ENCODE measurements around the gene CMTR1.

Gene CMTR1

GRCh38 chr6:37485291-37485702, 52.3 kb downstream of the CMTR1 start:
- peak; percentile 33 for TF ChIP-seq CTCF (IDR thresholded peaks at IDR 0.05; ENCODE audit: low read depth, low read length, missing control alignments)
- DNase-seq (ENCODE audit: low read depth) = no peak
- in situ Hi-C loops (cut with HindIII; ENCODE audit: low sequenced_read_pairs) = loop anchor here (25.0 kb wide), 1 partner anchor 177 kb away; no protein-coding TSS in a partner anchor
- no peak overlapping the region for H3K4me3 ChIP-seq (ENCODE audit: low read depth, low read length)

- no peak for TF ChIP-seq CTCF (IDR thresholded peaks at IDR 0.05; ENCODE audit: low read depth, low read length, missing control alignments)
- no peak for DNase-seq (ENCODE audit: low read depth)
Measured at GRCh38 chr6:37486121-37486839, 53.3 kb downstream of the CMTR1 start.

GRCh38 chr6:37487591-37488380, 54.8 kb downstream of the CMTR1 start:
- DNase-seq (ENCODE audit: low read depth) = no peak
- in situ Hi-C loops (cut with HindIII; ENCODE audit: low sequenced_read_pairs) = loop anchor here (25.0 kb wide), 1 partner anchor 175 kb away; no protein-coding TSS in a partner anchor
- TF ChIP-seq CTCF (IDR thresholded peaks at IDR 0.05; ENCODE audit: low read depth, low read length, missing control alignments) = no peak
- H3K4me3 ChIP-seq (ENCODE audit: low read depth, low read length) = no peak overlapping the region

More at GRCh38 chr6:37486121-37486839, 53.3 kb downstream of the CMTR1 start:
- no peak overlapping the region for H3K4me3 ChIP-seq (ENCODE audit: low read depth, low read length)
- in situ Hi-C loops (cut with HindIII; ENCODE audit: low sequenced_read_pairs) = loop anchor here (25.0 kb wide), 1 partner anchor 176 kb away; no protein-coding TSS in a partner anchor

- no peak for DNase-seq (ENCODE audit: low read depth)
- in situ Hi-C loops (cut with HindIII; ENCODE audit: low sequenced_read_pairs) = loop anchor here (25.0 kb wide), 1 partner anchor 174 kb away; no protein-coding TSS in a partner anchor
- no peak for TF ChIP-seq CTCF (IDR thresholded peaks at IDR 0.05; ENCODE audit: low read depth, low read length, missing control alignments)
- H3K4me3 ChIP-seq (ENCODE audit: low read depth, low read length) = no peak overlapping the region
Measured at GRCh38 chr6:37488476-37488875, 55.5 kb downstream of the CMTR1 start.

GRCh38 chr6:37489697-37490336, 56.8 kb downstream of the CMTR1 start:
- peak; percentile 26 for TF ChIP-seq CTCF (IDR thresholded peaks at IDR 0.05; ENCODE audit: low read depth, low read length, missing control alignments)
- DNase-seq (ENCODE audit: low read depth) = no peak

GRCh38 chr6:37490536-37491170, 57.6 kb downstream of the CMTR1 start:
- no peak for TF ChIP-seq CTCF (IDR thresholded peaks at IDR 0.05; ENCODE audit: low read depth, low read length, missing control alignments)
- in situ Hi-C loops (cut with HindIII; ENCODE audit: low sequenced_read_pairs) = loop anchor here (5.0 to 25.0 kb wide), 2 partner anchors 72 to 172 kb away; no protein-coding TSS in a partner anchor
- no peak overlapping the region for H3K4me3 ChIP-seq (ENCODE audit: low read depth, low read length)
- DNase-seq (ENCODE audit: low read depth) = no peak

More at GRCh38 chr6:37489697-37490336, 56.8 kb downstream of the CMTR1 start:
- in situ Hi-C loops (cut with HindIII; ENCODE audit: low sequenced_read_pairs) = loop anchor here (5.0 to 25.0 kb wide), 2 partner anchors 72 to 172 kb away; no protein-coding TSS in a partner anchor
- no peak overlapping the region for H3K4me3 ChIP-seq (ENCODE audit: low read depth, low read length)
